CD4-positive, alpha-beta T cell (primary cell): ENCODE data around the gene EML2. TPM values are rescaled to one million over a fixed set of nuclear protein-coding genes. Genes with fewer than 3 reads are reported as not detected.

ENCODE experiments used
- ATAC-seq: fragments of 200-7000 bp; cut with Tn5 transposase; one replicate; pipeline ENCODE4 v1.10.0; 2022; ENCODE audit warnings: mild to moderate bottlenecking; ENCODE audit not compliant: poor library complexity
- CTCF ChIA-PET: fragments of 350-600 bp; sonication (Branson Sonifier 250); formaldehyde crosslinking; loops from one replicate; lab custom pipeline; 2021; ENCODE audit warnings: antibody characterized with exemption, inconsistent platforms; lab: Charles Lee
- POLR2A ChIA-PET: fragments of 350-600 bp; sonication (Branson Sonifier 250); formaldehyde crosslinking; loops from one replicate; lab custom pipeline; 2021; ENCODE audit warnings: antibody characterized with exemption, inconsistent platforms; lab: Charles Lee
- DNase-seq, 14 experiments: peaks; one replicate each; pipeline ENCODE4 v3.0.0-alpha.2; 2013 to 2020; ENCODE audit warnings: mixed read lengths in 2 of 14
- H3K27ac ChIP-seq, 2 donors: one replicate each; pipeline versions ENCODE4 v1.5.1 to v1.7.0; 2013; ENCODE audit warnings: low read length in 2 of 2, low read depth in 1 of 2, mild to moderate bottlenecking in 1 of 2
- H3K27me3 ChIP-seq, 2 experiments: 1 replicate in 1 of 2; 2 replicates in 1 of 2; pipeline versions ENCODE4 v1.6.1 to v1.7.0; 2013; ENCODE audit warnings: low read length in 2 of 2, control low read depth in 1 of 2, mild to moderate bottlenecking in 1 of 2, moderate library complexity in 1 of 2; ENCODE audit not compliant: insufficient read depth in 2 of 2, control insufficient read depth in 1 of 2
- H3K36me3 ChIP-seq: one replicate; pipeline ENCODE4 v1.6.1; 2013; ENCODE audit warnings: low read length, control low read depth; ENCODE audit not compliant: insufficient read depth
- H3K4me1 ChIP-seq: one replicate; pipeline ENCODE4 v1.6.1; 2013; ENCODE audit warnings: low read length, control low read depth; ENCODE audit not compliant: insufficient read depth
- H3K4me3 ChIP-seq: one replicate; pipeline ENCODE4 v1.5.1; 2013; ENCODE audit warnings: mild to moderate bottlenecking, low read length, moderate library complexity
- H3K9me3 ChIP-seq, 2 experiments: 1 replicate in 1 of 2; 2 replicates in 1 of 2; pipeline versions ENCODE4 v1.6.1 to v1.7.0; 2013; ENCODE audit warnings: low read length in 2 of 2, mild to moderate bottlenecking in 2 of 2, control low read depth in 1 of 2, moderate library complexity in 1 of 2; ENCODE audit not compliant: control insufficient read depth in 1 of 2, insufficient read depth in 1 of 2
- H3K27ac Mint-ChIP-seq: one replicate; pipeline ENCODE4 v1.8.0; 2020; ENCODE audit warnings: mixed read lengths
- H3K27me3 Mint-ChIP-seq: one replicate; pipeline ENCODE4 v1.8.0; 2021; ENCODE audit warnings: mixed read lengths
- H3K36me3 Mint-ChIP-seq: one replicate; pipeline ENCODE4 v1.8.0; 2021; ENCODE audit warnings: low read depth, mixed read lengths
- H3K4me1 Mint-ChIP-seq: one replicate; pipeline ENCODE4 v1.8.0; 2021; ENCODE audit warnings: low read depth, mixed read lengths
- H3K4me3 Mint-ChIP-seq: one replicate; pipeline ENCODE4 v1.8.0; 2020; ENCODE audit warnings: mild to moderate bottlenecking, mixed read lengths
- H3K9me3 Mint-ChIP-seq: one replicate; pipeline ENCODE4 v1.8.0; 2020; ENCODE audit warnings: mixed read lengths
- intact Hi-C, 2 experiments: fragments of 100-400 bp; cut with DNase I in 1 of 2; cut with micrococcal nuclease in 1 of 2; formaldehyde crosslinking; loops; one replicate each; pipeline versions ENCODE4 v1.15.1 to v1.9.0; 2023 to 2025; cut with DNase I, micrococcal nuclease
- total RNA-seq, 174 experiments: library from RNA in 2 of 174; stranded (reverse) in 2 of 174; gene quantifications; one replicate each; pipeline ENCODE4 v1.2.3 and lab custom pipeline; 2021 to 2026
- TF ChIP-seq, protein P1 (sequence below): fragments of 200-600 bp; IDR thresholded peaks from one replicate; pipeline ENCODE4 v1.8.0; 2022; ENCODE audit warnings: antibody characterized with exemption, mild to moderate bottlenecking

EML2 gene
- total RNA-seq, 2 experiments from 2014 or later, result 29.2 to 30.4 TPM

DNA sequence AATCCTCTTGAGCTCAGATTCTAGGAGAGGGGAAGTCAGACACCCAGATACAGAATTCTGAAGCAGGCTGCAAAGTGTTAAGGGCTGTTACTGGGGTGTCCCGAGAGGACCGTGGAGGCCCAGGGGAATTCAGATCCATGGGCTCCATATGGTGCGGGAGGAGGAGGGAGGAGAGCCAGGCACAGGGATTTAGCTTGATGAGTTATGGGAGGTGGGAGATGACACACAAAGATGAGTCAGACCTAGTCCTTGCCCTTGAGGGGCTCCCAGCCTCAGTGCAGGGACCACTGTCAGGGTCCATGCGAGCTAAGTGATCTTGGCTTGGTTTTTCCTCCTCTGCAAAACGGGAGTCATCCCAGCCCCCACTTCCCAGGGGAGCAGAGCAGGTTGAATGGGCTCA, 14.4 kb upstream of the EML2 start:
- no peak overlapping the region for H3K27ac ChIP-seq
- CTCF ChIA-PET, result interaction anchor here (0.6 kb wide), 1 partner anchor 54 kb away, joined by 3 read pairs; no protein-coding TSS in a partner anchor
- intact Hi-C loops, result no loop called here
- Mint-ChIP-seq H3K9me3 (no peaks in the 10 kb centered on the region), H3K27ac (no peak overlapping the region), H3K4me1 (no peaks in the 10 kb centered on the region), H3K4me3 (no peak overlapping the region), H3K36me3 (no peaks in the 10 kb centered on the region), H3K27me3 (no peaks in the 10 kb centered on the region)
- no peak overlapping the region for H3K4me3 ChIP-seq
- TF ChIP-seq, protein P1, sequence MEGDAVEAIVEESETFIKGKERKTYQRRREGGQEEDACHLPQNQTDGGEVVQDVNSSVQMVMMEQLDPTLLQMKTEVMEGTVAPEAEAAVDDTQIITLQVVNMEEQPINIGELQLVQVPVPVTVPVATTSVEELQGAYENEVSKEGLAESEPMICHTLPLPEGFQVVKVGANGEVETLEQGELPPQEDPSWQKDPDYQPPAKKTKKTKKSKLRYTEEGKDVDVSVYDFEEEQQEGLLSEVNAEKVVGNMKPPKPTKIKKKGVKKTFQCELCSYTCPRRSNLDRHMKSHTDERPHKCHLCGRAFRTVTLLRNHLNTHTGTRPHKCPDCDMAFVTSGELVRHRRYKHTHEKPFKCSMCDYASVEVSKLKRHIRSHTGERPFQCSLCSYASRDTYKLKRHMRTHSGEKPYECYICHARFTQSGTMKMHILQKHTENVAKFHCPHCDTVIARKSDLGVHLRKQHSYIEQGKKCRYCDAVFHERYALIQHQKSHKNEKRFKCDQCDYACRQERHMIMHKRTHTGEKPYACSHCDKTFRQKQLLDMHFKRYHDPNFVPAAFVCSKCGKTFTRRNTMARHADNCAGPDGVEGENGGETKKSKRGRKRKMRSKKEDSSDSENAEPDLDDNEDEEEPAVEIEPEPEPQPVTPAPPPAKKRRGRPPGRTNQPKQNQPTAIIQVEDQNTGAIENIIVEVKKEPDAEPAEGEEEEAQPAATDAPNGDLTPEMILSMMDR, result no peak
- H3K27me3 ChIP-seq, result no peaks in the 10 kb centered on the region
- H3K9me3 ChIP-seq, result no peaks in the 10 kb centered on the region
- no peaks in the 10 kb centered on the region for H3K36me3 ChIP-seq
- ATAC-seq (no peak), DNase-seq (no peak)
- POLR2A ChIA-PET, result interaction anchor here (0.7 kb wide), 1 partner anchor 18 kb away, joined by 3 read pairs; no protein-coding TSS in a partner anchor
- no peaks in the 10 kb centered on the region for H3K4me1 ChIP-seq

DNA sequence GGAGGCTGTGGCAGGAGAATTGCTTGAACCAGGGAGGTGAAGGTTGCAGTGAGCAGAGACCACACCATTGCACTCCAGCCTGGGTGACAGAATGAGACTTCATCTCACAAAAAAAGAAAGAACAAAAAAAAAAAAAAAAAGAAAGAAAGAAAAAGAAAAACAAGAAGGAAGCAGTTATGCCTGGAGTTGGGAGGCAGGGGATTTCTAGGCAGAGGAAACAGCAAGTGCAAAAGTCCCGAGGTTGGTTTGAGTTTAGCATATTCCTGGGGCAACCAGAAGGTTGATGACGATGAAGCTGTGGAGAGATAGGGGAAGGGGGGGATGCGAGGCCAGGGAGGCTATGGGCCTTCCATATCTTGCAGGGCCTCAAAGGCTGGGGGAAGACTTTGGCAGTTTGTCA, 11.5 kb upstream of the EML2 start:
- ChIA-PET POLR2A (interaction anchor here (1.2 kb wide), 1 partner anchor 12 kb away, joined by 3 read pairs; the partner anchor contains the start of gene EML2), CTCF (interaction anchor here (1.2 to 1.6 kb wide), 2 partner anchors 8 to 9 kb away, joined by 4 read pairs; no protein-coding TSS in a partner anchor)

DNA sequence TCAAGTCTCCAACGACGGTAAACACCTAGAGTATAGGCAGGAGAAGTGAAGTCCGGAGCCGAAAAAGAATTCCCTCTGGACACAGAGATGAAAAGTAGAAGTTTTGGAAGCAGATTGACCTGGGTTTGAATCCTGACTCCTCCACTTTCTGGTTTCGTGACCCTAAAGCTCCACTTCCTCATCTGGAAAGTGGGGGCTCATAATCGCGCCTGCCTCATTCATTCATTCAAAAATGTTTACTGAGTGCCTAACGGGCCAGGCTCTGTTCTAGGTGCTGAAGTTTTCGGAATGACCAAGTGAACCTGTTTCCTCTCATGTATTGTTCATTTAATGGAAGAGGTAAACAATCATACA, 7.1 kb upstream of the EML2 start:
- Mint-ChIP-seq H3K36me3 (no peaks in the 10 kb centered on the region), H3K4me1 (peaks cover 39% of the 10 kb centered on the region), H3K27me3 (no peaks in the 10 kb centered on the region), H3K4me3 (peak overlapping the region; percentile 86), H3K9me3 (no peaks in the 10 kb centered on the region), H3K27ac (peak overlapping the region; percentile 79)
- TF ChIP-seq, protein P1, result no peak
- POLR2A ChIA-PET, result interaction anchor here (1.0 to 1.3 kb wide), 7 partner anchors 22 to 256 kb away, joined by 3 to 4 read pairs (median 4); partner anchors contain the start of genes DMWD, GIPR, GPR4 and MYPOP
- CTCF ChIA-PET, result interaction anchor here (1.1 to 1.9 kb wide), 3 partner anchors 35 to 207 kb away, joined by 4 to 8 read pairs (median 4); partner anchors contain the start of gene QPCTL
- ATAC-seq, result no peak
- Histone ChIP-seq H3K9me3 (no peaks in the 10 kb centered on the region), H3K4me1 (peaks cover 45% of the 10 kb centered on the region), H3K27me3 (no peaks in the 10 kb centered on the region), H3K27ac (no peak overlapping the region), H3K36me3 (no peaks in the 10 kb centered on the region), H3K4me3 (peak overlapping the region; percentile 51)
- intact Hi-C loops, result no loop called here
- no peak for DNase-seq

More for the DNA sequence above, 11.5 kb upstream of the EML2 start:
- intact Hi-C loops, result no loop called here
- H3K4me3 Mint-ChIP-seq, result no peak overlapping the region
- no peaks in the 10 kb centered on the region for H3K9me3 Mint-ChIP-seq
- ATAC-seq (no peak), DNase-seq (no peak)
- TF ChIP-seq, protein P1, result no peak
- H3K36me3 Mint-ChIP-seq, result no peaks in the 10 kb centered on the region
- H3K27me3 Mint-ChIP-seq, result no peaks in the 10 kb centered on the region
- peaks cover 9% of the 10 kb centered on the region for H3K4me1 Mint-ChIP-seq
- no peak overlapping the region for H3K27ac Mint-ChIP-seq
- no peak overlapping the region for H3K4me3 ChIP-seq
- H3K4me1 ChIP-seq, result peaks cover 10% of the 10 kb centered on the region
- no peaks in the 10 kb centered on the region for H3K36me3 ChIP-seq
- no peaks in the 10 kb centered on the region for H3K9me3 ChIP-seq
- H3K27me3 ChIP-seq, result no peaks in the 10 kb centered on the region
- no peak overlapping the region for H3K27ac ChIP-seq
